Liver (tissue), 3 donors: ENCODE results near the gene RLBP1.

Experiments used
- JUND ChIP-seq, 2 donors: IDR thresholded peaks; 2 replicates each; pipeline ENCODE4 v1.6.1; 2016; ENCODE audit warnings: antibody characterized with exemption in 2 of 2
- NR2F2 ChIP-seq: IDR thresholded peaks from 2 replicates; pipeline ENCODE4 v1.6.1; 2016; ENCODE audit warnings: antibody characterized with exemption
- RAD21 ChIP-seq, 2 donors: IDR thresholded peaks; 2 replicates each; pipeline ENCODE4 v1.6.1; 2016; ENCODE audit warnings: antibody characterized with exemption in 2 of 2, mild to moderate bottlenecking in 2 of 2
- RXRA ChIP-seq, 2 donors: IDR thresholded peaks; 2 replicates each; pipeline ENCODE4 v1.6.1; 2017 to 2018; ENCODE audit warnings: antibody characterized with exemption in 2 of 2, mild to moderate bottlenecking in 1 of 2
- SP1 ChIP-seq: IDR thresholded peaks from 2 replicates; pipeline ENCODE4 v1.6.1; 2018; ENCODE audit warnings: antibody characterized with exemption, mild to moderate bottlenecking
- TF ChIP-seq, protein P1 (sequence below): fragments of 150-350 bp; IDR thresholded peaks from 2 replicates; pipeline ENCODE4 v1.5.1; 2017; ENCODE audit warnings: improper control_type of control experiment, low read depth, low read length; ENCODE audit not compliant: missing input control
- TF ChIP-seq, protein P2 (sequence below): IDR thresholded peaks from 2 replicates; pipeline ENCODE4 v1.6.1; 2016; ENCODE audit warnings: antibody characterized with exemption
- TF ChIP-seq, protein P3 (sequence below): IDR thresholded peaks from 2 replicates; pipeline ENCODE4 v1.6.1; 2016; ENCODE audit warnings: antibody characterized with exemption
- donor health status: healthy.
- donor health status: healthy.

DNA sequence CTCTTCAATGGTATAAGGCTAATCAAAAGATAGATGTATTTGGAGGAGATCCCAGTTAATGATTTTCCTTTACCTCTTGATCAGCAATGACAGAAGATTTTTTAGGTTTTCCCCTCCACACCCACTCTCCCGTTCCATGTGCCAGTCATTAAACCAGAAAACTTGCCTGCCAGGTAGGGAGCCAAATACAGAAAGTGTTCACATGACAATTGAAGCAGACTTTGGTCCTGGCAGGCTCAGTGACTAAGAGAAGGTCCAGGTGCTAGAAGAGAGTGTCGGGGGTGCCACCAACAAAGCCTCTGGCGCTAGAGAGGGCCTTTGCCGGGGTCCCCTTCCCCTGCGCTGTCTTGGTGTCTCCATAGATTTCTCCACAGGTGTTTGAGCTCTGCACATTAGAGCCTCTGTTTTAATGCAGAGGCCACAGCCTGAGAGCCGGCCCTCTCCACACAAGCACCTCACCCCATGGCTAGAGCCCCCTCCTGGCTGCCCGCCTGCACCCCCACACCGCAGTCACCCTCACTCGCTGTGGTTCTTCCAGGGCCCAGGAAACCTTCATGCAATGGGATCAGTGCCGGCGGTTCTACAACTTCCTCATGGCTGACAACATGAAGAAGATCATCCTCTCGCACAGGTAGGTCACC lies 36.4 kb downstream of the RLBP1 start:
- TF ChIP-seq, protein P1, sequence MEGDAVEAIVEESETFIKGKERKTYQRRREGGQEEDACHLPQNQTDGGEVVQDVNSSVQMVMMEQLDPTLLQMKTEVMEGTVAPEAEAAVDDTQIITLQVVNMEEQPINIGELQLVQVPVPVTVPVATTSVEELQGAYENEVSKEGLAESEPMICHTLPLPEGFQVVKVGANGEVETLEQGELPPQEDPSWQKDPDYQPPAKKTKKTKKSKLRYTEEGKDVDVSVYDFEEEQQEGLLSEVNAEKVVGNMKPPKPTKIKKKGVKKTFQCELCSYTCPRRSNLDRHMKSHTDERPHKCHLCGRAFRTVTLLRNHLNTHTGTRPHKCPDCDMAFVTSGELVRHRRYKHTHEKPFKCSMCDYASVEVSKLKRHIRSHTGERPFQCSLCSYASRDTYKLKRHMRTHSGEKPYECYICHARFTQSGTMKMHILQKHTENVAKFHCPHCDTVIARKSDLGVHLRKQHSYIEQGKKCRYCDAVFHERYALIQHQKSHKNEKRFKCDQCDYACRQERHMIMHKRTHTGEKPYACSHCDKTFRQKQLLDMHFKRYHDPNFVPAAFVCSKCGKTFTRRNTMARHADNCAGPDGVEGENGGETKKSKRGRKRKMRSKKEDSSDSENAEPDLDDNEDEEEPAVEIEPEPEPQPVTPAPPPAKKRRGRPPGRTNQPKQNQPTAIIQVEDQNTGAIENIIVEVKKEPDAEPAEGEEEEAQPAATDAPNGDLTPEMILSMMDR, result no peak
- TF ChIP-seq, protein P2, sequence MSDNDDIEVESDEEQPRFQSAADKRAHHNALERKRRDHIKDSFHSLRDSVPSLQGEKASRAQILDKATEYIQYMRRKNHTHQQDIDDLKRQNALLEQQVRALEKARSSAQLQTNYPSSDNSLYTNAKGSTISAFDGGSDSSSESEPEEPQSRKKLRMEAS, result no peak
- no peak for TF ChIP-seq RXRA (IDR thresholded peaks at IDR 0.05)
- TF ChIP-seq JUND (IDR thresholded peaks at IDR 0.05), result no peak
- TF ChIP-seq SP1, result no peak
- no peak for TF ChIP-seq NR2F2
- TF ChIP-seq, protein P3, sequence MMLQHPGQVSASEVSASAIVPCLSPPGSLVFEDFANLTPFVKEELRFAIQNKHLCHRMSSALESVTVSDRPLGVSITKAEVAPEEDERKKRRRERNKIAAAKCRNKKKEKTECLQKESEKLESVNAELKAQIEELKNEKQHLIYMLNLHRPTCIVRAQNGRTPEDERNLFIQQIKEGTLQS, result no peak
- no peak for TF ChIP-seq RAD21 (IDR thresholded peaks at IDR 0.05)
